ENCODE measurements around the gene SGCG. TPM values are rescaled to one million over a fixed set of nuclear protein-coding genes. Genes with fewer than 3 reads are reported as not detected.

Gene SGCG
- total and polyA plus RNA-seq, 10 of the 15 experiments (the other 5 are each of a cell fraction or from before 2014, with no cell fraction given): not detected

DNA sequence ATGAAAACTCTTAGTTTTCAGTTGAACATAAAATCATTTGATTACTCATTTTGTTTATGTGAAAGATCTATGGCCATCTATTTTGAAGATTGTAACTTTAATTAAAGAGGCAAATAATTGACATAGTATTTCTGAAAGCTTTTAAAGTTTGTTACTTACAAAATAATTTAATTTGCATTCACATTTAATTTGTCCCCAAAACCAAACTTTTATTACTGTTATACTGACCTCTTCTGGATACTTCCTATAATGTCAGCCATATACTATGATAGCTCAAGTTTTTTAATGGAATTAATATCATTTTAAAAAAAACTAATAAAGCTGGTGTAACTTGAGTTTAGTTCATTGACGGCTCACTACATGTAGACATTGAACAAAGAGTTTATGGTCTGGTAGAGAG, 4.9 kb upstream of the SGCG start:
- TF ChIP-seq, protein P1, sequence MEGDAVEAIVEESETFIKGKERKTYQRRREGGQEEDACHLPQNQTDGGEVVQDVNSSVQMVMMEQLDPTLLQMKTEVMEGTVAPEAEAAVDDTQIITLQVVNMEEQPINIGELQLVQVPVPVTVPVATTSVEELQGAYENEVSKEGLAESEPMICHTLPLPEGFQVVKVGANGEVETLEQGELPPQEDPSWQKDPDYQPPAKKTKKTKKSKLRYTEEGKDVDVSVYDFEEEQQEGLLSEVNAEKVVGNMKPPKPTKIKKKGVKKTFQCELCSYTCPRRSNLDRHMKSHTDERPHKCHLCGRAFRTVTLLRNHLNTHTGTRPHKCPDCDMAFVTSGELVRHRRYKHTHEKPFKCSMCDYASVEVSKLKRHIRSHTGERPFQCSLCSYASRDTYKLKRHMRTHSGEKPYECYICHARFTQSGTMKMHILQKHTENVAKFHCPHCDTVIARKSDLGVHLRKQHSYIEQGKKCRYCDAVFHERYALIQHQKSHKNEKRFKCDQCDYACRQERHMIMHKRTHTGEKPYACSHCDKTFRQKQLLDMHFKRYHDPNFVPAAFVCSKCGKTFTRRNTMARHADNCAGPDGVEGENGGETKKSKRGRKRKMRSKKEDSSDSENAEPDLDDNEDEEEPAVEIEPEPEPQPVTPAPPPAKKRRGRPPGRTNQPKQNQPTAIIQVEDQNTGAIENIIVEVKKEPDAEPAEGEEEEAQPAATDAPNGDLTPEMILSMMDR (IDR thresholded peaks at IDR 0.05 in 2 of 3, conservative IDR thresholded peaks at IDR 0.05 in 1 of 3; ENCODE audit: control insufficient read depth in 2 of 3, extremely low read depth in 1 of 3, insufficient read depth in 1 of 3, low read depth in 3 of 3, low read length in 3 of 3): peak in 2 of 3 experiments; percentile 12 to 34; a peak in 2 of 6 replicates
- no peak for TF ChIP-seq KDM1A (IDR thresholded peaks at IDR 0.05; ENCODE audit: borderline replicate concordance)
- H3K27ac ChIP-seq (ENCODE audit: control insufficient read depth, insufficient read depth): no peak overlapping the region
- WGBS (ENCODE audit: insufficient coverage, insufficient replicate concordance, low lambda C conversion rate, missing lambda C conversion rate): 8% methylated on average over 1 of the region's 1 CpG
- H3K4me2 ChIP-seq (ENCODE audit: control insufficient read depth, insufficient read depth): no peak overlapping the region
- H3K9ac ChIP-seq (ENCODE audit: control insufficient read depth, insufficient read depth, low read length): no peak overlapping the region
- H2AFZ ChIP-seq (ENCODE audit: control insufficient read depth, low read depth, low read length): no peak overlapping the region
- no TSS peak for BruUV-seq (replicated peaks)
- ChIA-PET RAD21 (ENCODE audit: unreplicated experiment) (interaction anchor here (0.5 to 1.2 kb wide), 4 partner anchors 33 to 375 kb away, joined by 3 to 7 read pairs (median 4); no protein-coding TSS in a partner anchor), POLR2A (no interaction called here), SMC1A (ENCODE audit: uncharacterized antibody, unreplicated experiment) (interaction anchor here (0.7 kb wide), 1 partner anchor 38 kb away, joined by 3 read pairs; no protein-coding TSS in a partner anchor), CTCF (interaction anchor here (0.6 to 1.5 kb wide), 4 partner anchors 21 to 375 kb away, joined by 3 to 8 read pairs (median 4); no protein-coding TSS in a partner anchor)
- ATAC-seq (no peak), DNase-seq (ENCODE audit: low read depth, low spot score) (no peak), FAIRE-seq (no peak)
- in situ Hi-C loops (cut with MboI) (no loop called here), intact Hi-C loops (cut with micrococcal nuclease; ENCODE audit: unreplicated experiment) (loop anchor here (5.0 kb wide), 1 partner anchor 374 kb away; no protein-coding TSS in a partner anchor)
- H3K9me3 ChIP-seq (replicated peaks; ENCODE audit: control insufficient read depth, insufficient read depth, low read length): no peaks in the 10 kb centered on the region
- H3K4me1 ChIP-seq (ENCODE audit: control insufficient read depth, insufficient read depth, low read length): no peaks in the 10 kb centered on the region
- no peaks in the 10 kb centered on the region for H3K36me3 ChIP-seq (ENCODE audit: control insufficient read depth in 2 of 2, insufficient read depth in 2 of 2, low read length in 1 of 2)
- H4K20me1 ChIP-seq (ENCODE audit: control insufficient read depth, insufficient read depth): no peaks in the 10 kb centered on the region
- peaks cover 0 to 2% of the 10 kb centered on the region in 2 experiments; a peak in 1 of 4 replicates for H3K27me3 ChIP-seq (replicated peaks in 1 of 2; ENCODE audit: control insufficient read depth in 2 of 2, insufficient read depth in 2 of 2, low read length in 1 of 2)
- no peaks in the 10 kb centered on the region for H3K79me2 ChIP-seq (ENCODE audit: control insufficient read depth, insufficient read depth, low read length)
- no peak overlapping the region for H3K4me3 ChIP-seq

DNA sequence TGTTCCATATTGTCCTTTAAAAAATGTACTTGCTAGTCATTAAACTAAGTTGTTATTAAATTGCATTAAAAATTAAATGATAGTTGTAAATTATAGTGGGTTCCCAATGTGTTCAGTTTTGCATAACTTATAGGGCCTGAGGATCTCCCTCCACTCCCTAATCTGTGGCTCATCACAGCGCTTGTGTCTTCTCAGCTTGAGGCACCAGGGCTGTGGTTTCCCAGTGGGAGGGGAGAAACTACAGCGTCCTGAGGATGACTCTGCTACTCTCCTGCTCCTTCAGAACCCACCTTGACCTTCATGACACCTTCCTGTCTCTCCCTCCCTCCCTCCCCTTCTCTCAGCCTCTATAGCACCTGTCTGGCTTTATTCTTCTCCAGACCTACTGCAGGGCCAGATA, 1.4 kb downstream of the SGCG start:
- Histone ChIP-seq H3K27ac (ENCODE audit: control insufficient read depth, insufficient read depth) (no peak overlapping the region), H3K27me3 (replicated peaks in 1 of 2; ENCODE audit: control insufficient read depth in 2 of 2, insufficient read depth in 2 of 2, low read length in 1 of 2) (no peaks in the 10 kb centered on the region), H2AFZ (ENCODE audit: control insufficient read depth, low read depth, low read length) (no peak overlapping the region), H3K4me3 (no peak overlapping the region), H3K36me3 (ENCODE audit: control insufficient read depth in 2 of 2, insufficient read depth in 2 of 2, low read length in 1 of 2) (no peaks in the 10 kb centered on the region), H3K4me2 (ENCODE audit: control insufficient read depth, insufficient read depth) (no peak overlapping the region), H4K20me1 (ENCODE audit: control insufficient read depth, insufficient read depth) (no peaks in the 10 kb centered on the region), H3K79me2 (ENCODE audit: control insufficient read depth, insufficient read depth, low read length) (no peaks in the 10 kb centered on the region), H3K9me3 (replicated peaks; ENCODE audit: control insufficient read depth, insufficient read depth, low read length) (no peaks in the 10 kb centered on the region), H3K9ac (ENCODE audit: control insufficient read depth, insufficient read depth, low read length) (no peak overlapping the region), H3K4me1 (ENCODE audit: control insufficient read depth, insufficient read depth, low read length) (no peaks in the 10 kb centered on the region)
- SMC1A ChIA-PET (ENCODE audit: uncharacterized antibody, unreplicated experiment): no interaction called here
- WGBS (ENCODE audit: insufficient coverage, insufficient replicate concordance, low lambda C conversion rate, missing lambda C conversion rate): 50% methylated on average over 2 of the region's 2 CpGs
- in situ Hi-C loops (cut with MboI): no loop called here
- no peak for ATAC-seq
- no TSS peak for BruUV-seq (replicated peaks)
- TF ChIP-seq YY1 (IDR thresholded peaks at IDR 0.05; ENCODE audit: low read depth, low read length) (no peak), IKZF2 (IDR thresholded peaks at IDR 0.05) (no peak), ZSCAN29 (IDR thresholded peaks at IDR 0.05) (no peak), MTA3 (IDR thresholded peaks at IDR 0.05; ENCODE audit: borderline replicate concordance, low read length) (no peak)
- TF ChIP-seq, protein P2, sequence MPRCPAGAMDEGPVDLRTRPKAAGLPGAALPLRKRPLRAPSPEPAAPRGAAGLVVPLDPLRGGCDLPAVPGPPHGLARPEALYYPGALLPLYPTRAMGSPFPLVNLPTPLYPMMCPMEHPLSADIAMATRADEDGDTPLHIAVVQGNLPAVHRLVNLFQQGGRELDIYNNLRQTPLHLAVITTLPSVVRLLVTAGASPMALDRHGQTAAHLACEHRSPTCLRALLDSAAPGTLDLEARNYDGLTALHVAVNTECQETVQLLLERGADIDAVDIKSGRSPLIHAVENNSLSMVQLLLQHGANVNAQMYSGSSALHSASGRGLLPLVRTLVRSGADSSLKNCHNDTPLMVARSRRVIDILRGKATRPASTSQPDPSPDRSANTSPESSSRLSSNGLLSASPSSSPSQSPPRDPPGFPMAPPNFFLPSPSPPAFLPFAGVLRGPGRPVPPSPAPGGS (IDR thresholded peaks at IDR 0.05; ENCODE audit: borderline replicate concordance, insufficient read depth, low read depth, low read length, poor library complexity, severe bottlenecking): no peak
- no peak for FAIRE-seq
- DNase-seq (ENCODE audit: low read depth, low spot score): no peak
- intact Hi-C loops (cut with micrococcal nuclease; ENCODE audit: unreplicated experiment): no loop called here
- CTCF ChIA-PET: interaction anchor here (1.2 kb wide), 1 partner anchor 10 kb away, joined by 3 read pairs; no protein-coding TSS in a partner anchor
- RAD21 ChIA-PET (ENCODE audit: unreplicated experiment): no interaction called here
- POLR2A ChIA-PET: no interaction called here

Data from GM12878 (cell line).